NCI-H187 (cell line): ENCODE data around the gene RTKN.
"Not testable (repeated sequence)": the region's sequence is repeated elsewhere in the genome, so short reads cannot be mapped to it uniquely, and the experiment has no call there.

Source experiments
- DNase-seq, 2 experiments: peaks; one replicate each; lab custom pipeline; 2025; lab: John Stamatoyannopoulos, UW

RTKN gene

DNA sequence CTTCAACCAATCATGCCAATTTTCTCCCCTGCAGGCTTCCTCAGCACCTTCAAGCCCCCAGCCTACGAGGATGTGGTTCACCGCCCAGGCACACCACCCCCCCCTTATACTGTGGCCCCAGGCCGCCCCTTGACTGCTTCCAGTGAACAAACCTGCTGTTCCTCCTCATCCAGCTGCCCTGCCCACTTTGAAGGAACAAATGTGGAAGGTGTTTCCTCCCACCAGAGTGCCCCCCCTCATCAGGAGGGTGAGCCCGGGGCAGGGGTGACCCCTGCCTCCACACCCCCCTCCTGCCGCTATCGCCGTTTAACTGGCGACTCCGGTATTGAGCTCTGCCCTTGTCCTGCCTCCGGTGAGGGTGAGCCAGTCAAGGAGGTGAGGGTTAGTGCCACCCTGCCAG lies 18.4 kb upstream of the RTKN start:
- DNase-seq, result not testable (repeated sequence)

DNA sequence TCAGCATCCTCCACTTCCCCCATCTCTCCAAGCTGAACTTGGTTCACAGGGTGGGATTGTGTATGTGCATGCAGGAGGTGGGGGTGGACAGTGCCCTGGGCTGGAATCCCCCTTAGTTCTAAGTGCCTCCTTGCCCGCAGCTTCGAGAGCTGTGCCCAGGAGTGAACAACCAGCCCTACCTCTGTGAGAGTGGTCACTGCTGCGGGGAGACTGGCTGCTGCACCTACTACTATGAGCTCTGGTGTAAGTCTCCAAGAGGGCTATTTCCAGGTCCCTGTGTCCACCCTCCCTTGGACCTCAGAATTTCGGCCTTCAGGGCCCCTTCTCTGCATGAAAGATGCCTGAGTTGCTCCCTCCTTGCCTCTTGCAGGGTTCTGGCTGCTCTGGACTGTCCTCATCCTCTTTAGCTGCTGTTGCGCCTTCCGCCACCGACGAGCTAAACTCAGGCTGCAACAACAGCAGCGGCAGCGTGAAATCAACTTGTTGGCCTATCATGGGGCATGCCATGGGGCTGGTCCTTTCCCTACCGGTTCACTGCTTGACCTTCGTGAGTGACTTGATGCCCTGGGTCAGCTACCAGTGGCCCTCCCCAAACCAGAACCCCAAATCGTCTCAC lies 17.9 kb upstream of the RTKN start:
- not testable (repeated sequence) for DNase-seq

DNA sequence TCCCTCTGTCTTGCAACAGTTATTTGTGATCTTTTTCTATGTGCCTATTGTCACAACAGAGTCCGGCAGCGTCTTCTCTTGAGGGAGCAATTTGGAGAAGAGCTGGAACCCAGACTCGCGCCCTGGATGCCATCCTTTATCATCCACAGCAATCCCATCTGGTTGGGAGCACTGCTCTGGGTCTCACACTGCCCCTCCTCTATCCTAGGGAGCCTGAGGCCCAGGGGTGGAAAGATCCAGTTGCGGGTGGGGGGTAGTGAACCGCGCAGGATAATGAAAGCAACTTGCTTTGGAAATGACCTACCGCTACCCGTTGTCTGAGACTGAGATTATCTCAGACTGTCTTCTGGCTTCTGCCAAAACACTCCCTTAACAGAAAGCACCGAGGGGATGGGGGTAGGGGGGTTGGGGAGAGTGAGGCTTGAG lies 17.2 kb upstream of the RTKN start:
- no peak for DNase-seq

DNA sequence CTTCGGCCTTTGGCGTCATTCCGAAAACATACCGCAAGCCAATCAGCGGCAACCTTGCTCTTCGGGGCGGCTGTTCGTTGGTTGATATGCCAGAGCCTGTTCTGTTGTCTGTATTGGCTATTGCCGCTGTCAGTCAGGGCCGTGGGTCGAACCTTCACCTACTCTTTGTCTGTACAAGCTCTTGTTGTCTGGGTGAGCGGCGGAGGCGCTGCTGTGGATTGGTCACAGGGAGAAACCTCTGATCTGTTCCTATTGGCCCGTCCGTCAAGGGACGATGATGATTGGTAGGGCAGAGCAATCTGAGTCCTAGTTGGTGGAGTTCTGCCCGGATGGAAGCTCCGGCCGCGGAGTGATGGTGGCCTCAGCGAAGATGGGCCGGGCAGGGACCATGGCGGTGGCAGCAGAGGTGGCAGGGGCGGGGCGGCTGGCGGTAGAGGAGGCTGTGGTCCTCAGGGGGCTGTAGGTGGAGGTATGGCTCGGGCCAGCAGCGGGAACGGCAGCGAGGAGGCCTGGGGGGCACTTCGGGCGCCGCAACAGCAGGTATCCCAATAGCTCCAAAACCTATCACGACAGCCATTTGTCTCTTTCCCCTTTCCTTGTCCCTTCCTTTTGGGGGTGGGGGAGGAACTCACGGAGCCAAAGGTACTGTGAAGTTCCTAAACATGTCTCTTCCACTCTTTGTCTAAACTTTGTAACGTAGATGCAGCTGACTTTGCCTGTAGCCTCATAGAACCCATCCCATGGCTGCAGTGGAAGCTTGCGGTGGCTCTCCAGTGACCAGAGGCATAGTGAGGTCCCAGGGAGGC lies 16.6 kb upstream of the RTKN start, which contains the start of gene WBP1:
Gene WBP1, plus strand, starts transcription at position 307 of the 806 bp plus-strand sequence. Its CDS starts 165 bp downstream, at position 472.
- peak; percentile 93 for DNase-seq

DNA sequence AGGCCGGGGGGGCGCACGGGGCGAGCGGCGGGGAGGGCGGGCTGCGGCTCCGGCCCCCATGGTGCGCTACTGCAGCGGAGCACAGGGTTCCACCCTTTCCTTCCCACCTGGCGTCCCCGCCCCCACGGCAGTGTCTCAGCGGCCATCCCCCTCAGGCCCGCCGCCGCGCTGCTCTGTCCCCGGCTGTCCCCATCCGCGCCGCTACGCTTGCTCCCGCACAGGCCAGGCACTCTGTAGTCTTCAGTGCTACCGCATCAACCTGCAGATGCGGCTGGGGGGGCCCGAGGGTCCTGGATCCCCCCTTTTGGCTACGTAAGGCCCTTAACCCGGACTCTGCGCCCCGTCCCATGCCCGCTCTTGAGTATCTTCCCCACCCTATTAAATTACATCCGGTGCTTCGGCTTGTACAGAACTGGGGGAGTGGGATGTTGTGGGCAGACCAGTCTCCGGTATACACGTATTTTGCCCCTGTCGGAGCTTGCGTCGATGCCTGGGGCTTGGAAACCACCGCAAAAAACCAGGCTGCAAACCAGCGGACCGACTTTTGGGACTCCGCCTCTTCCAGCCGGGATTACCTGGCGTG lies 15.9 kb upstream of the RTKN start:
- peak; percentile 53 to 71 for DNase-seq

- no peak for DNase-seq
Observed at GRCh38 chr2:74457129-74457548, 15.4 kb upstream of the RTKN start.

- peak; percentile 75 to 82 for DNase-seq
Observed at GRCh38 chr2:74454654-74455511, 13.1 kb upstream of the RTKN start, which contains the start of gene INO80B. TSS of gene INO80B (plus strand) at chr2:74455087. CDS start at chr2:74455117, 30 bp downstream.

GRCh38 chr2:74450570-74451190 lies 8.9 kb upstream of the RTKN start:
- DNase-seq, result no peak

DNA sequence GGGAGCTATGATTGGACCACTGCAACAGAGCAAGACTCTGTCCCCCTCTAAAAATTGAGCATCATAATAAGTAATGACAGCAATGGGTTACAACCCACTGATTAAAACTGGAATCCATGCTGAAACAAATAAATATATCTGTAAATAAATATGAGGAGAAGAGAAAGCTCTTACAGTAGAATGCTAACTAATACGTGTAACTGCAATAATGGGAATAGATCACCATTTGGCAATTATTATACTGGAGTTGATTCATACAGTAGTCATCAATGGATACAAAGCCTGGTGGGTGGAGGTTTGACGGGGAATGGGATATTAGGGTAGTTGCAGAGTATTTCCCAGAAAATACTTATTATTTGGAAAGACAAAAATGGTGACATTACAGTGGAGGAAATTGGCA lies 7.0 kb upstream of the RTKN start:
- DNase-seq, result no peak

DNA sequence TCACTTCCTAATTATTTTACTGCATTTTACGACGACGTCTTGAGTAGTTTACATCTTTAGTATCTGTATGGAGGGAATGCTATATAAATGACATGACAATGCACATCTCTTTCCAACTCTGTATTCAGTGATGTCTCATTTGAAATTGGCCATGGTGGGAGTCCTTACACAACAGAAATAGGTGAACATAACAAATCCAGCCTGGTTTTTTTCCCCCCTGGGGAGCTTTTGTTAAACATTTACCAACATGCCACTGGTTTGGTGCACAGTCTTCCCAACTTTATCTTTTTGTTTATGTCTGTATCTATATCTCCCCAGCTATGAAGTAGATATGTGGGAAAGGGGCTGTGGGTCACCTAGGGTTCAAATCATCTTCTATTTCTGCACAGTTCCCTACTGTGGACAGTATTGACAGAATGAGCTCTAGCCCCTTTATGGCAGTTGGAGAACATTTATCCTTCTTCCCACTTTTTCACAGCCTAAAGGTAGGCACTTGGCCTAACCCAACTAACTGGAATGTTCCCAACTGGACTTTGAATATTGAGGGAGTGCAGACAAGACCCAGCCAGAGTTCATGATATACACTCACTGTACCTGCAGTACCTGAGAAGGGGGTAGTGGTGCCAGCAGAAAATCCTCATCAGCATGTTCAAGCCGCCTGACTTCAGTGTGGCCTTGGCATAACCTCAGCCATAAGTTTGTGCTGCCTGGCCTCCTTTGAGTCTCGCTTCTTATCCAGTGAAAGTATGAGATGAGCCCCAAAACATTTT lies 5.7 kb upstream of the RTKN start:
- DNase-seq, result no peak

- no peak for DNase-seq
Observed at GRCh38 chr2:74444498-74445318, 3.0 kb upstream of the RTKN start.

- DNase-seq, result not testable (repeated sequence)
Observed at GRCh38 chr2:74442483-74443297, 953 bp upstream of the RTKN start.

- no peak for DNase-seq
Observed at GRCh38 chr2:74441170-74441689, 507 bp downstream of the RTKN start.

DNA sequence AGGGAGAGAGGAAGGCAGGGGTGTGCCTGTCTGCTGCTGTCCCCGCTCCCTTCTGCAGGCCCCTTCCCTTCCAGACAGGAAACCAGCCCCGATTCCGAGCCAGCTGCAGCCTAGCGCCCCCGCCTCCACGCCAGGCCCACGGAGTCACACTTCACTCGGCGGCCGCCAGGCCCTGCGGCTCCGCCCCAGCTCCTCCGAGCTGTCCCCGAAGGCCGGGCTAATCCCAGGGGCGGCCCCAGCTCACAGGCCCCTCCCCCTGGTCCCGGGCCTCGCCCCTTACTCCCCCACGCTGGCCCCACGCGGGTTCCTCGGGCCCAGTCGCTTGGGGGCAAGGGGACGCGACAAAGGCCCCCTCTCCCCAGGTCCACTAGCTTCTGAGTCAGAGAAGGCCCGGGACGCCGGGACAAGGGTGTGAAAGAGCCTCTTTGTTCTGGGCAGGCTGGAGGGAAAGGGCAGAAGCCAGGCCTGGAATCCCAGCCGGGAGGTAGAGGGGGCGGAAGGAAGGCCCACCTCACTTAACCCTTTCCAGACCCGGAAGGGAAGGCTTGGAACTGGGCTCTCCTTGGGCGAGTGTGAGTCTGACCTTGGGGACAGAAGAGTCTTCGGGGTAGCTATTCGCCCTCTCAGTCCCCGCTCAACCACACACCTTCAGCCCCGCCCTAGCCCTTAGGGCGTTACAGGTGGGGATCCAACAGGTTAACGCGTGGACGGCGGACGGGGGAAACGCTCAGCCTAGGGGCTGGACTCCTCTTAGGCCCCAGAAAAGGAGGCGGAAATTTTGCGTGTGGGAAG lies 1.2 kb downstream of the RTKN start:
- no peak for DNase-seq

GRCh38 chr2:74439803-74440377 lies 1.8 kb downstream of the RTKN start:
- no peak for DNase-seq

- DNase-seq, result no peak
Observed at GRCh38 chr2:74439373-74439772, 2.4 kb downstream of the RTKN start.

DNA sequence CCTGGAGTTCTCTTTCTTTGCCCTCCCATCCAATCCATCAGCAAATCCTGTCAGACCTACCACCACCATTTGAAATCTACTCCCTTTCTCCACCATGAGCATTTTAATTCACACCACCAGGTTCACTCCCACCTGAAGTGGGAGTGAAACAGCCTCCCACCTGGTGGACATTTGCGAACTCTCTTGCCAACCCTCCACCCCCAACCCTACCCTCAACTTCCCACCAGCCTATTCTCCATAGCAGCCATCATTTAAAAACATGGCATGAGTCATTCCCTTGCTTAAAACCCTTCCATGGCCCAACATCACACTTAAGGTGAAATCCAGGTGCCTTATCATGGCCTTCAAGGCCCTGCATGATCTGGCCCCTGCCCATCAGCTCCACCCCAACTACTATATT lies 3.5 kb downstream of the RTKN start:
- no peak for DNase-seq
